IMR-90 (cell line): Measurements from ENCODE around the gene RNF223.

Experiments
- CTCF ChIP-seq: conservative IDR thresholded peaks from 2 replicates; pipeline ENCODE4 v1.5.1; 2012; ENCODE audit warnings: mild to moderate bottlenecking, low read depth, low read length, improper control_type of control experiment
- MAFK ChIP-seq: IDR thresholded peaks from 2 replicates; pipeline ENCODE4 v1.6.1; 2012; ENCODE audit warnings: low read depth, low read length, improper control_type of control experiment
- POLR2A ChIP-seq: IDR thresholded peaks from 2 replicates; pipeline ENCODE4 v1.6.1; 2012; ENCODE audit warnings: mild to moderate bottlenecking, low read depth, low read length

- TF ChIP-seq MAFK (no peak), CTCF (no peak), POLR2A (no peak)
These were observed 47.5 kb upstream of the RNF223 start for GRCh38 chr1:1121611-1122077.
